RWPE2 (cell line): Measurements from ENCODE around the gene DGCR8.

Source experiments
- ATAC-seq: fragments of 200-7000 bp; cut with Tn5 transposase; 3 replicates; pipeline ENCODE4 v1.9.1; 2021; ENCODE audit warnings: low read depth
- DNase-seq: peaks from one replicate; pipeline ENCODE4 v3.0.0-alpha.2; 2020; ENCODE audit warnings: low spot score
- H3K27ac ChIP-seq: fragments of 450-650 bp; 2 replicates; pipeline ENCODE4 v1.5.1; 2017; ENCODE audit warnings: mild to moderate bottlenecking; ENCODE audit not compliant: poor library complexity, severe bottlenecking
- H3K27me3 ChIP-seq: fragments of 250-450 bp; sonication (Bioruptor Pico); 2 replicates; pipeline ENCODE4 v1.5.1; 2021; ENCODE audit warnings: mild to moderate bottlenecking, moderate library complexity; ENCODE audit not compliant: insufficient read depth, poor library complexity, severe bottlenecking
- H3K36me3 ChIP-seq: fragments of 250-450 bp; sonication (Bioruptor Pico); 2 replicates; pipeline ENCODE4 v1.5.1; 2020; ENCODE audit warnings: low read depth, mild to moderate bottlenecking, moderate library complexity
- H3K4me1 ChIP-seq: fragments of 250-450 bp; sonication (Bioruptor Pico); 2 replicates; pipeline ENCODE4 v1.5.1; 2021; ENCODE audit warnings: mild to moderate bottlenecking, moderate library complexity; ENCODE audit not compliant: insufficient read depth, poor library complexity, severe bottlenecking
- H3K4me3 ChIP-seq: fragments of 250-450 bp; sonication (Bioruptor Pico); 2 replicates; pipeline ENCODE4 v1.5.1; 2021; ENCODE audit warnings: mild to moderate bottlenecking, moderate library complexity; ENCODE audit not compliant: severe bottlenecking
- H3K9me3 ChIP-seq: fragments of 250-450 bp; sonication (Bioruptor Pico); 2 replicates; pipeline ENCODE4 v1.5.1; 2021; ENCODE audit warnings: mild to moderate bottlenecking, moderate library complexity; ENCODE audit not compliant: severe bottlenecking
- CTCF ChIP-seq: fragments of 450-650 bp; IDR thresholded peaks from one replicate; pipeline ENCODE4 v1.5.1; 2017; ENCODE audit warnings: mild to moderate bottlenecking, moderate library complexity; ENCODE audit not compliant: poor library complexity, severe bottlenecking

The DGCR8 gene

GRCh38 chr22:20124083-20124787 lies 44.2 kb downstream of the DGCR8 start:
- no peaks in the 10 kb centered on the region for H3K27me3 ChIP-seq
- DNase-seq (no peak), ATAC-seq (no peak)
- H3K27ac ChIP-seq = no peak overlapping the region
- peaks cover 66% of the 10 kb centered on the region for H3K36me3 ChIP-seq
- no peak overlapping the region for H3K4me3 ChIP-seq
- TF ChIP-seq CTCF = no peak
- no peaks in the 10 kb centered on the region for H3K4me1 ChIP-seq
- no peaks in the 10 kb centered on the region for H3K9me3 ChIP-seq

DNA sequence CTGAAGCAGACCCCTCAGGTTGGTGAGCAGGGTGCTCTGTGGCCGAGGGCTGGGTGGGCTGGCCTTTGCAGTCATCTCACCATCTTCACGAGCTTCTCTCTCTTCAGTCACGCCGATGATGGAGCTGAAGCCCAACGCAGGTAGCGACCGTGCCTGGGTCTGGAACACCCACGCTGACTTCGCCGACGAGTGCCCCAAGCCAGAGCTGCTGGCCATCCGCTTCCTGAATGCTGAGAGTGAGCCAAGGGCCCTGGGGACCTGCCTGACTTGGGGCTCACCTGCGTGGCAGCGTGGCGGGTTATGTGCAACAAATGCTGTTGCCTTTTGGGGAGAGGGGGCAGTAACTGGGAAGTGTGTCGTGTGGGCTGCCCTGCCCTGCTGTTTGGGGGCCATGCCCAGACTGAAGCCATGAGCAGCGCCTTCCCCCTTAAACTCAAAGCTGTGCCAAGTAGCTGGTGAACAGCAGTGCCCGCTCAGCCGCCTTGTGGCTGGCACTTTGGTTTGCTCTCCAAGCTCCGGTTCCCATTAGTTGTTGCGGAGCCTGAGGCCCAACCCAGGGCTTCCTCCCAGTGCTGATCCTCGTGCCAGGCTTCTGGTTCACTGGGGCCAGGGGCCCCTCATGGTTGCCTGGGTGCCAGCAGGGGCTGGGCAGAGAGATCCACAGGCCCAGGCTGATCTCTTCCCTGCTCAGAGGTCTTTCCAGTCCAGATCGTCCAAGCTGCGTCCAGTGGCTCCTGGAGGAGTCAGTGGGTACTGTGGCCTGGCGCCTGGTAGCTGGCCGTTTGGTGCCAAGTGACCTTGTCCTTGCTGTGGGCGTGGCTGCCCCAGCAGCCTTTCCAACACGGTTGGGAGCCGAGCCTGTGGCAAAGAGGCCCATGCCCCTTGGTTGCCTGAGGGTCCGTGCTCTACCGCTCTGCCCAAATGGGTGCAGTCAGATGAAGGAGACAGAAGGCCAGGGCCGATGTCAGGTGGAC lies 45.4 kb downstream of the DGCR8 start:
- Histone ChIP-seq H3K4me1 (no peaks in the 10 kb centered on the region), H3K27ac (no peak overlapping the region), H3K36me3 (peaks cover 53% of the 10 kb centered on the region), H3K9me3 (no peaks in the 10 kb centered on the region), H3K4me3 (no peak overlapping the region), H3K27me3 (no peaks in the 10 kb centered on the region)
- no peak for TF ChIP-seq CTCF
- ATAC-seq = no peak
- DNase-seq = no peak

- no peak for TF ChIP-seq CTCF
- Histone ChIP-seq H3K4me1 (no peaks in the 10 kb centered on the region), H3K27ac (no peak overlapping the region), H3K9me3 (peaks cover 2% of the 10 kb centered on the region), H3K4me3 (no peak overlapping the region), H3K36me3 (peaks cover 45% of the 10 kb centered on the region), H3K27me3 (no peaks in the 10 kb centered on the region)
- no peak for DNase-seq
- no peak for ATAC-seq
These were observed 46.4 kb downstream of the DGCR8 start for GRCh38 chr22:20126284-20127029.

DNA sequence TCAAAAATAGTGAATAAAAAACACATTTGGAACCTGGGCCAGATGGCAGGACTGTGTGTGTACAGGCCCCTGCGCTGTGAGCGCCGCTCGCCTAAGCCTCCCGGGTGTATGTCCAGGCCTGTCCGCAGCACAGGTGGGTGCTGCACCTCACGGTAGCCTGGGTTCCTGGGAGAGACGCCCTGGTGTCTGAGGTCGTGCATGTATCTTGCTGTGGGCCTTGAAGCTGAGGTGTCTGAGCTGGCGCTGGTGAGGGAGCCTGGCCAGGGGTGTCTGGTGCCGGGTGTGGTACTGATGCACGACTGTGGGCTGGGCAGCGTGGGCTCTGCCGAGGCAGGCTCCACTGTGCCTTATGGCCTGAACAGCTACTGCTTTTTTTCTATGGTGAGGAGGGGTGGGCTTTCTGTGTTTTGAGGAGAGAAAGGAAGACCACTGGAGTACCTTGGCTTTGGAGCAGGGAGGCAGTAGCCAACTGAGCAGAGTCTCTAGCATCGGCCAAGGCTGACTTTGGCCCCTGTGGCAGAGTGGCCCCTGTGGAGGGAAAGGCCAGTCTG lies 47.4 kb downstream of the DGCR8 start:
- H3K9me3 ChIP-seq = peaks cover 2% of the 10 kb centered on the region
- TF ChIP-seq CTCF = no peak
- no peak for ATAC-seq
- H3K4me3 ChIP-seq = no peak overlapping the region
- no peak overlapping the region for H3K27ac ChIP-seq
- H3K36me3 ChIP-seq = peaks cover 37% of the 10 kb centered on the region
- no peaks in the 10 kb centered on the region for H3K4me1 ChIP-seq
- no peak for DNase-seq
- H3K27me3 ChIP-seq = no peaks in the 10 kb centered on the region
